ENCODE data around the gene DTWD2.

DNA sequence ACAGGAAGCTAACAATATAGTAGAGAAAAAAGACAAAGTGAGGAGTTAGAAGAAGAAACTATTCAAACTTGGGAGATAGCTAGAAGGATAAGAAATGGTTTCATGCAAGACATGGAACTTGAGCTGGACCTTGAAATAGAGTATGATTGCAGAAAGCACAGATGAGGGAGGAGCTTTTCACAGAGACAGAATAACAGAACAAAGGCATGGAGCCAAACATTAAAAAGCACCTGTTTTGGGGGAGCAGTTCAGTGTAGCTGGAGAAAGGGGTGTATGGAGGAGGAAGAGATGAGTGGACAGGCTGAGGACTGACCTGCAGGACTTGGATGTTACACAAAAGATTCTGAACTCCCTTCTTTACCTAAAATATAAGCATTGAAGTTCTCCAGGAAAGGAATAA is 25.2 kb downstream of the DTWD2 start:
- TF ChIP-seq, protein P1, sequence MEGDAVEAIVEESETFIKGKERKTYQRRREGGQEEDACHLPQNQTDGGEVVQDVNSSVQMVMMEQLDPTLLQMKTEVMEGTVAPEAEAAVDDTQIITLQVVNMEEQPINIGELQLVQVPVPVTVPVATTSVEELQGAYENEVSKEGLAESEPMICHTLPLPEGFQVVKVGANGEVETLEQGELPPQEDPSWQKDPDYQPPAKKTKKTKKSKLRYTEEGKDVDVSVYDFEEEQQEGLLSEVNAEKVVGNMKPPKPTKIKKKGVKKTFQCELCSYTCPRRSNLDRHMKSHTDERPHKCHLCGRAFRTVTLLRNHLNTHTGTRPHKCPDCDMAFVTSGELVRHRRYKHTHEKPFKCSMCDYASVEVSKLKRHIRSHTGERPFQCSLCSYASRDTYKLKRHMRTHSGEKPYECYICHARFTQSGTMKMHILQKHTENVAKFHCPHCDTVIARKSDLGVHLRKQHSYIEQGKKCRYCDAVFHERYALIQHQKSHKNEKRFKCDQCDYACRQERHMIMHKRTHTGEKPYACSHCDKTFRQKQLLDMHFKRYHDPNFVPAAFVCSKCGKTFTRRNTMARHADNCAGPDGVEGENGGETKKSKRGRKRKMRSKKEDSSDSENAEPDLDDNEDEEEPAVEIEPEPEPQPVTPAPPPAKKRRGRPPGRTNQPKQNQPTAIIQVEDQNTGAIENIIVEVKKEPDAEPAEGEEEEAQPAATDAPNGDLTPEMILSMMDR (IDR thresholded peaks at IDR 0.05; ENCODE audit: low read length) = no peak
- no peak for TF ChIP-seq EZH2 (IDR thresholded peaks at IDR 0.05; ENCODE audit: borderline replicate concordance, low read length)
